Measurements from ENCODE around the gene ARID1A.

DNA sequence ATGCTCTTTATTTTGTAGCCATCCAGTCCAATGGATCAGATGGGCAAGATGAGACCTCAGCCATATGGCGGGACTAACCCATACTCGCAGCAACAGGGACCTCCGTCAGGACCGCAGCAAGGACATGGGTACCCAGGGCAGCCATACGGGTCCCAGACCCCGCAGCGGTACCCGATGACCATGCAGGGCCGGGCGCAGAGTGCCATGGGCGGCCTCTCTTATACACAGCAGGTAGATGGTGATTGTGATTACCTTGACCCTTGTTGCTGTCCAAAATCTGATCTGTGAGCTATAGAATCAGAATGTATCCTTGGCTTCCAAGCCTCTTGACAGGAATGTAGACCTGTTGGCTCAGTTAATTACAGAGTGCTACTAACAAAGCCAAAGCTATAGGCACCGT, 33.8 kb downstream of the ARID1A start:
- no peak for TF ChIP-seq POLR2A (IDR thresholded peaks at IDR 0.05)
- TF ChIP-seq EP300 (IDR thresholded peaks at IDR 0.05): no peak

Measured in sigmoid colon (tissue), 4 donors.